GM19452 (cell line): ENCODE data around the gene HS3ST2.
"Not testable (repeated sequence)": the region's sequence is repeated elsewhere in the genome, so short reads cannot be mapped to it uniquely, and the experiment has no call there.

ENCODE experiments used
- ATAC-seq: cut with Tn5 transposase; IDR thresholded peaks from one replicate; pipeline ENCODE4 v1.9.1; 2021; ENCODE audit not compliant: unreplicated experiment

The HS3ST2 gene

GRCh38 chr16:22874394-22874793 lies 60.4 kb downstream of the HS3ST2 start:
- no peak for ATAC-seq

- no peak for ATAC-seq
Observed at GRCh38 chr16:22878955-22879354, 65.0 kb downstream of the HS3ST2 start.

GRCh38 chr16:22879466-22879865 lies 65.5 kb downstream of the HS3ST2 start:
- ATAC-seq: no peak

GRCh38 chr16:22882981-22883380 lies 69.0 kb downstream of the HS3ST2 start:
- ATAC-seq: no peak

- no peak for ATAC-seq
Observed at GRCh38 chr16:22885951-22886350, 72.0 kb downstream of the HS3ST2 start.

GRCh38 chr16:22886927-22887326 lies 73.0 kb downstream of the HS3ST2 start:
- ATAC-seq: no peak

- ATAC-seq: no peak
Observed at GRCh38 chr16:22887445-22887844, 73.5 kb downstream of the HS3ST2 start.

- no peak for ATAC-seq
Observed at GRCh38 chr16:22888791-22889190, 74.8 kb downstream of the HS3ST2 start.

GRCh38 chr16:22890976-22891375 lies 77.0 kb downstream of the HS3ST2 start:
- no peak for ATAC-seq

GRCh38 chr16:22897184-22897583 lies 83.2 kb downstream of the HS3ST2 start:
- ATAC-seq: no peak

GRCh38 chr16:22898131-22898530 lies 84.2 kb downstream of the HS3ST2 start:
- no peak for ATAC-seq

- ATAC-seq: no peak
Observed at GRCh38 chr16:22898874-22899348, 84.9 kb downstream of the HS3ST2 start.

- not testable (repeated sequence) for ATAC-seq
Observed at GRCh38 chr16:22899567-22899966, 85.6 kb downstream of the HS3ST2 start.

GRCh38 chr16:22900863-22901262 lies 86.9 kb downstream of the HS3ST2 start:
- no peak for ATAC-seq

- no peak for ATAC-seq
Observed at GRCh38 chr16:22901563-22901962, 87.6 kb downstream of the HS3ST2 start.

GRCh38 chr16:22903716-22904115 lies 89.8 kb downstream of the HS3ST2 start:
- ATAC-seq: no peak

- ATAC-seq: no peak
Observed at GRCh38 chr16:22912654-22913053, 98.7 kb downstream of the HS3ST2 start.

- no peak for ATAC-seq
Observed at GRCh38 chr16:22915003-22915402, 101.0 kb downstream of the HS3ST2 start.

GRCh38 chr16:22923491-22923890 lies 109.5 kb downstream of the HS3ST2 start:
- no peak for ATAC-seq

- ATAC-seq: no peak
Observed at GRCh38 chr16:22924492-22924891, 110.5 kb downstream of the HS3ST2 start.

- no peak for ATAC-seq
Observed at GRCh38 chr16:22926105-22926751, 112.3 kb downstream of the HS3ST2 start.

- no peak for ATAC-seq
Observed at GRCh38 chr16:22927306-22927705, 113.3 kb downstream of the HS3ST2 start.

GRCh38 chr16:22928882-22929435 lies 115.0 kb downstream of the HS3ST2 start:
- ATAC-seq: no peak
